ENCODE measurements around the gene UBE2G2. TPM values are rescaled to one million over a fixed set of nuclear protein-coding genes. Genes with fewer than 3 reads are reported as not detected.

The UBE2G2 gene
- total and polyA plus RNA-seq, 2 donors (not counting 3 experiments of a cell fraction or from before 2014, with no cell fraction given) = 95.0 to 114 TPM

- dilution Hi-C loops (cut with MboI; ENCODE audit: extremely low pct_ligation_motif_present, low sequenced_read_pairs) = no loop called here
- H3K27ac ChIP-seq (ENCODE audit: insufficient read depth, low read depth, low read length) = no peak overlapping the region
- no peak overlapping the region for H3K9ac ChIP-seq (replicated peaks; ENCODE audit: extremely low read depth, insufficient read depth, low read length)
- TF ChIP-seq JUN (IDR thresholded peaks at IDR 0.05; ENCODE audit: borderline replicate concordance, insufficient read depth, insufficient read length, low read depth) (no peak), MAX (IDR thresholded peaks at IDR 0.05; ENCODE audit: insufficient read depth, insufficient read length) (no peak), GATA2 (IDR thresholded peaks at IDR 0.05; ENCODE audit: insufficient read depth, insufficient read length, low read depth, low read length) (no peak), POLR2A (IDR thresholded peaks at IDR 0.05; ENCODE audit: low read depth, low read length) (no peak), MYC (IDR thresholded peaks at IDR 0.05; ENCODE audit: low read depth, low read length) (no peak), CTCF (IDR thresholded peaks at IDR 0.05; ENCODE audit: extremely low read depth in 1 of 2, insufficient read depth in 1 of 2, low read depth in 1 of 2, low read length in 2 of 2) (no peak), EZH2 (IDR thresholded peaks at IDR 0.05; ENCODE audit: borderline replicate concordance, low read depth, low read length, severe bottlenecking) (no peak), POLR2AphosphoS5 (IDR thresholded peaks at IDR 0.05; ENCODE audit: insufficient read depth, low read depth, low read length) (no peak), FOS (IDR thresholded peaks at IDR 0.05; ENCODE audit: borderline replicate concordance, insufficient read depth, low read length) (no peak)
- DNase-seq (ENCODE audit: low read depth, low spot score) (no peak), FAIRE-seq (no peak)
- POLR2A ChIA-PET = no interaction called here
- no peak overlapping the region for H2AFZ ChIP-seq (ENCODE audit: low read depth, low read length)
- intact Hi-C loops (cut with micrococcal nuclease) = no loop called here
- no peak overlapping the region for H3K4me2 ChIP-seq (ENCODE audit: insufficient read depth, low read length)
- H3K9me1 ChIP-seq (replicated peaks; ENCODE audit: control insufficient read depth, extremely low read depth, insufficient read depth, low read length) = no peaks in the 10 kb centered on the region
- H3K4me3 ChIP-seq (replicated peaks in 1 of 3; ENCODE audit: insufficient read depth in 1 of 3, low read depth in 1 of 3, low read length in 3 of 3) = no peak overlapping the region
- no TSS peak for BruUV-seq (replicated peaks)
- H4K20me1 ChIP-seq (replicated peaks; ENCODE audit: control insufficient read depth, extremely low read depth, insufficient read depth, low read length) = no peaks in the 10 kb centered on the region
- no peaks in the 10 kb centered on the region for H3K79me2 ChIP-seq (ENCODE audit: control insufficient read depth, insufficient read depth, low read length)
- H3K4me1 ChIP-seq (ENCODE audit: control insufficient read depth, extremely low read depth, insufficient read depth, low read length) = peaks cover 42% of the 10 kb centered on the region
- no peaks in the 10 kb centered on the region for H3K9me3 ChIP-seq (replicated peaks; ENCODE audit: control insufficient read depth, insufficient read depth, low read length)
- H3K27me3 ChIP-seq (ENCODE audit: control insufficient read depth in 2 of 2, insufficient read depth in 2 of 2, low read length in 2 of 2) = peaks cover 3 to 4% of the 10 kb centered on the region in 2 experiments
- H3K36me3 ChIP-seq (ENCODE audit: control insufficient read depth in 2 of 2, extremely low read depth in 1 of 2, insufficient read depth in 2 of 2, low read length in 2 of 2) = no peaks in the 10 kb centered on the region
- CTCF ChIA-PET = interaction anchor here (1.0 to 2.6 kb wide), 3 partner anchors 9 to 21 kb away, joined by 4 to 10 read pairs (median 5); no protein-coding TSS in a partner anchor
Observed at GRCh38 chr21:44751799-44752636, 49.6 kb downstream of the UBE2G2 start.
